SIG-M5 treated with dmso at 0.1 percent for 504 hours (cell line): Measurements from ENCODE around the gene TMEM43.
"Not testable (repeated sequence)": the region's sequence is repeated elsewhere in the genome, so short reads cannot be mapped to it uniquely, and the experiment has no call there.

Source experiments
- DNase-seq: peaks from one replicate; lab custom pipeline; 2025; ENCODE audit not compliant: unreplicated experiment; lab: John Stamatoyannopoulos, UW

TMEM43 gene, protein sequence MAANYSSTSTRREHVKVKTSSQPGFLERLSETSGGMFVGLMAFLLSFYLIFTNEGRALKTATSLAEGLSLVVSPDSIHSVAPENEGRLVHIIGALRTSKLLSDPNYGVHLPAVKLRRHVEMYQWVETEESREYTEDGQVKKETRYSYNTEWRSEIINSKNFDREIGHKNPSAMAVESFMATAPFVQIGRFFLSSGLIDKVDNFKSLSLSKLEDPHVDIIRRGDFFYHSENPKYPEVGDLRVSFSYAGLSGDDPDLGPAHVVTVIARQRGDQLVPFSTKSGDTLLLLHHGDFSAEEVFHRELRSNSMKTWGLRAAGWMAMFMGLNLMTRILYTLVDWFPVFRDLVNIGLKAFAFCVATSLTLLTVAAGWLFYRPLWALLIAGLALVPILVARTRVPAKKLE

DNA sequence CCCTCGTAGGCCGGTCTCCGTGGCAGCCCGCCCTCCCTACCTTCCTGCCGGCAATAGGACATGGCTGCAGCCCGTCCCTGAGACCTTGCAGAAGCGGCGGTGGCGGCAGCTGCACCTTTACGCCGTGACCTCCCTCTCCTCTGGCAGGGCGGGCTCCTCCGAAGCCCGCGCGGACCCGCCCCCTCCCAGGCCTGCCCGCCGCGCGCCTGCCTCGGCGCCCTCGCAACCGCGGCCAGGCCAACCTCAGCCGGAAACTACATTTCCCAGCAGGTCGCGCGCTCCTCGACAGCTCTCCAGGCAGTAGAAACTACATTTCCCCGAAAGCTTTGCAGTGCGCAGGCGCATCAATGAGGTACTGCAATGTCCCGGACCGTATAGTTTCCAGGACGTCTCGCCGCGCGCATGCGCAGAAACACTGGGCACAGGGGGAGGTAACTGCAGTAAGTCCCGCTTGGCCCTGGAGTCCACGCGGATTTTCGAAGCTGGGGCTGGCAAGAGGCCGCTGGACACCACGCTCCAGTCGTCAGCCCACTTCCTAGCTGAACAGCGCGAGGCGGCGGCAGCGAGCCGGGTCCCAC lies at the start of gene TMEM43, which contains the start of gene CHCHD4:
Gene TMEM43, plus strand, starts transcription at position 438 of the 578 bp plus-strand sequence. CDS start 142 bp downstream, outside the sequence.
Gene CHCHD4, minus strand, starts transcription at position 256 of the 578 bp plus-strand sequence. Its CDS starts 194 bp downstream, at position 62.
- peak; percentile 99 for DNase-seq

DNA sequence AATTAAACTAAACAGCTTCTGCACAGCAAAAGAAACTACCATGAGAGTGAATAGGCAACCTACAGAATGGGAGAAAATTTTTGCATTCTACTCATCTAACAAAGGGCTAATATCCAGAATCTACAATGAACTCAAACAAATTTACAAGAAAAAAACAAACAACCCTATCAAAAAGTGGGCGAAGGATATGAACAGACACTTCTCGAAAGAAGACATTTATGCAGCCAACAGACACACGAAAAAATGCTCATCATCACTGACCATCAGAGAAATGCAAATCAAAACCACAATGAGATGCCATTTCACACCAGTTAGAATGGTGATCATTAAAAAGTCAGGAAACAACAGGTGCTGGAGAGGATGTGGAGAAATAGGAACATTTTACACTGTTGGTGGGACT lies 49.6 kb upstream of the TMEM43 start:
- DNase-seq: not testable (repeated sequence)

- no peak for DNase-seq
Measured at GRCh38 chr3:14077310-14077709, 47.5 kb upstream of the TMEM43 start.

GRCh38 chr3:14082108-14082657 lies 42.7 kb upstream of the TMEM43 start:
- no peak for DNase-seq

GRCh38 chr3:14087461-14087860 lies 37.4 kb upstream of the TMEM43 start:
- DNase-seq: not testable (repeated sequence)

DNA sequence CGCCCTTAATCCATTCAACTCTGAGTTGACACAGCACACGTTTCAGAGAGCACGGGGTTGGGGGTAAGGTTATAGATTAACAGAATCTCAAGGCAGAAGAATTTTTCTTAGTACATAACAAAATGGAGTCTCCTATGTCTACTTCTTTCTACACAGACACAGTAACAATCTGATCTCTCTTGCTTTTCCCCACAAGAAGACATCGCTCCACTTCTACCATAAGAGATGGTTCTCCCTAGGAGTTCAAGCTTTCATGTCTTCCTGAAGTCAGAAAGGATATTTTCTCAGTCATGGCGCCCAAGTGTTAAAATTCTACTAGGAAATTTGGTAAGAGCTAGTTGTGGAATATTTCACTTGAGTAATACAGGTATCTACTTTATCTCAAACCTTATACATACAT lies 32.9 kb upstream of the TMEM43 start:
- not testable (repeated sequence) for DNase-seq

GRCh38 chr3:14092464-14092863 lies 32.4 kb upstream of the TMEM43 start:
- DNase-seq: no peak

DNA sequence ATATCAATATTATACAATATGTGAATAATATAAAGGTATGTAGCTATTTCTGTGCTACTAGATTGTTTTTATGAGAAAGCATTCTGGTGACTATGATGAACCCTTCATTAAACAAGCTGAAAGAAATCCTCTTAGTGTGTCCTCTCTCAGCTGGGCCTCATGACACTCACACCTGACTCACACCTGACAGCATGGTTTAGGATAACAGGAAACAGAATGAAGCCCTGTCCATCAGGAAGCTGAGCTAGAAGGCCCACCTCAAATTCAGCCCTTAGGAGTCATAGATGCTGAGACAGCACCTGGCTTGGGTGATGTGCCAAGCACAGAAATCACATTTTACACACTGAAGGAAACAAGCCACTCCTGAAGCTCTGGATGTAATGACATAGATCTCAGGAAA lies 31.0 kb upstream of the TMEM43 start:
- DNase-seq: no peak

DNA sequence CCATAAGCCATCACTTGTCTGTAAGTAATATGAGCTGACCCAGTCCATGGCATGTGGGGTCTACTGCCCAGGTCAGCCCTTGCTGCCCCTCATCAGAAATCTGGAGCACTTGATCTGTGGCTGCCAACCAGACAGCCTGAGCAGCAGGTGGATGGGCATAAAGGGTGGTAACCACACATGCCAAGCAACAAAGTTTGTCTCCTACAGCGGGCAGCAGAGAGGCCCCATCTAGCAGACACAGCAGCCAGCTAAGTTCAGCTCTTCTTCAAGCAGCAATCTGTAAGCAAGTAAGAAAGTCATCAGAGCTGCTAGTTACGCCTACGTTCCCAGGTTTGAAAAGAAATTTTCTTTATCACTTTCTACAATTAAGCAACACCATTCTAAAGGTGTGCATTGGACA lies 28.1 kb upstream of the TMEM43 start:
- no peak for DNase-seq

DNA sequence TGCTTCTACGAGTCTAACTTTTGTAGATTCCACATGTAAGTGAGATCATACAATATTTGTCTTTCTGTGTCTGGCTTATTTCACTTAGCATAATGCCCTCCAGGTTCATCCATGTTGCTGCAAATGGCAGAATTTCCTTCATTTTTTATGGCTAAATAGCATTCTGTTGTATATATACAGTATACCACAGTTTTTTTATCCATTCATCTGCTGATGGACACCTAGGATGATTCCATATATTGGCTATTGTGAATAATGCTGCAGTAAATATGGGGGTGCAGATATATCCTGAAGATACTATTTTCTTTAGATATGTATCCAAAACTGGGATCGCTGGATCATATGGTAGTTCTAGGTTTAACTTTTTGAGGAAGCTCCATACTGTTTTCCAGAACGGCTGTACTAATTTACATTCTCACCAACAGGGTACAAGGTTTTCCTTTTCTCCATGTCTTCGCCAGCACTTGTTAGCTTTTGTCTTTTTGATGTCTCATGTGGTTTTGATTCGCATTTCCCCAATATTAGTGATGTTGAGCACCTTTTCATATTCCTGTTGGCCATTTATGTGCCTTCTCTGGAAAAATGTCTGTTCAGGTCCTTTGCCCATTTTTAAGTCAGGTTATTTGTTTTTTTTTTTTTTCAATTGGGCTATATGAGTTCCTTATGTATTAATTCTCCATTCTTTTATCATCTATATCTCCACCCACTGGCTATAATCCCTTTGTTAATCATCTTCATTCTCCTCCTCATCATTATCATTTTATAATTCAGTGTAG lies 27.0 kb upstream of the TMEM43 start:
- DNase-seq: no peak

GRCh38 chr3:14109821-14110220 lies 15.0 kb upstream of the TMEM43 start:
- not testable (repeated sequence) for DNase-seq

DNA sequence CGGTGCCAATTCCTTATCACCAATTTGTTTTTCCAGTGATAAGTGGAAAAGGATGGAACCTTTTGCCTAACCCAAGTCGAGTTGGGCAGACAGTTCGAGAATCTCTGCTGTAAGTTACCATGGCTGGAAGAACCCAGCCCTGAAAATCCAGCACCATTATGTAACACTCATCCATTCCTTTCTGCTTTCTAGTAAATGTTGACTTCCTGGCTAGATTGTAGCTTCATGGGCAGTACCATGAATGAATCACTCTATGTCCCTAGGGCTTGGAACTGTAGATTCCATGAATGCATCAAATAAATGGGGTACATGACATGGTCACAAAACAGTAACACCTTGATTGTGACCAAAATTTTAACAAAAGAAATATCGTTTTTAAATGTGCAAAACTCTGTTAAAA lies 14.2 kb upstream of the TMEM43 start:
- DNase-seq: no peak

DNA sequence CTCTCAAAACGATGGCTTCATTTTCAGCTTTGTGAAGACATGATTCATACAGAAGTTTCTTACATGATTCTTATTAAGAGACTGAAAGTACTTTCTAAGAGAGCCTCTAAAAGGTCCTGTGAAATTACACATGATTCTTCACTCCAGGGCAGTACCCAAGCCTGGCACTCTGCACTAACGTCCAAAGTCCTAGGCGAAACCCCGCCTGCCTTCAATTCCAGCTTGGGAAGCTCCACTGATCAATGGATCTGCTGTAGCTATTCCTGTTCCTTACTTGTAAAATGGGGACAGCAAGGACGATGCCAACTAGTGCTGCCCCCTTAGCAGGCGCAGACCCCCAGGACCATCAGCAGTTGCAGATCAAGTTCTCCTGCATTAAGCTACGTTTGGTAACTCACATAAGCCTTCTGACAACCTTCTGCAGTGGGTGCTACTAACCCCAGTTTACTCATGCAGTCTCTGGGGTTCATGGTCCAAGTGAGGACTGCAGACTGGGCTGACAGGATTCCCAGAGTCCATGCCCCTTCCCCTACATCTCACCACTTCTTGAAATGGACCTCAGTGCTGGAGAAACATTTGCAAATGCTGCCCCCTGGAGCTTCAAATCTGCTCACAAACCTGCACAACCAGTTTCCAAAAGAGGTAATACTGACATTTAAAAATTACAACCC lies 10.8 kb upstream of the TMEM43 start:
- DNase-seq: peak; percentile 17

DNA sequence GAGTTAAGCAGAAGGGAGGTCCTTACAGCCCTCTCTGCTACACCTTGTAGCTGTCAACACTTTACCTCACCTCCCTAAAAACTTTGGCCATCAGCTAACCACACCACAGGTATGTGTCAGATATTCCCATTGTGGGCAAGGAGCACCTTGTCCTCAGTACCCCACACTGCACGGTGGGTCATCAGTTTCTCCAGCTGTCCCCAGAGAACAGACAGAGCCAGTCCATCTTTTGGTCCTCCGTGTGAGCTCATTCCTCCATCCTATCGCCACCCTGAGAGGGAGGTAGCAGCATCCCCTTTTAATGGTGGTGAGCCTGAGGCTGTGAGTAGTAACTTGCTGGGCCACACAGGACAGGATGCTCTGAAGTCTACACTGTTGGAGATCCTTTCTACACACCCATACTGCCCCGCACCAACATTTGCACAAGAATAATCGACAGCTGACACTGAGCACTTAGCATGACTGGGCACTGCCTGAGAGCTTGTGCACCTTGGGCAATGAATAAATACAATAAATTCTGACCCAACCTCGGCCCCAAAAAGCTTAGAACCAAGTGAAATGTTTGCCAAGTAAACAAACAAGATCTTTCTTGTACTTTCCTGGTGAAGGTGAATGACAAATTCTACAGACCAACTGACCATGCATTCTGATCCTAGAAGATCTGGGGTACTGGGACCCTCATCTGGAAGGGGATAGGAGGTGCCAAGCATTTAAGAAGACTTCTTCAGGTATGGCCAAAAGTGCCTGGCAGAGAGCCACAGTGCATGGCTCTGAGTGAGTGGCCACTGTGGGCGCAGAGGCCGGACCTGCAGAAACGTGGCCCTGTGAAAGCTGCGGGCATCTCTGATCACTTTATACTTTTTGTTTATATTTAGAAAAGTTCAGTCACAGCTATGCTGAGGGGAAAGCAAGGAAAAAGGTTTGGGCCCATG lies 7.1 kb upstream of the TMEM43 start:
- no peak for DNase-seq

GRCh38 chr3:14118400-14119381 lies 6.2 kb upstream of the TMEM43 start:
- peak; percentile 43 for DNase-seq

DNA sequence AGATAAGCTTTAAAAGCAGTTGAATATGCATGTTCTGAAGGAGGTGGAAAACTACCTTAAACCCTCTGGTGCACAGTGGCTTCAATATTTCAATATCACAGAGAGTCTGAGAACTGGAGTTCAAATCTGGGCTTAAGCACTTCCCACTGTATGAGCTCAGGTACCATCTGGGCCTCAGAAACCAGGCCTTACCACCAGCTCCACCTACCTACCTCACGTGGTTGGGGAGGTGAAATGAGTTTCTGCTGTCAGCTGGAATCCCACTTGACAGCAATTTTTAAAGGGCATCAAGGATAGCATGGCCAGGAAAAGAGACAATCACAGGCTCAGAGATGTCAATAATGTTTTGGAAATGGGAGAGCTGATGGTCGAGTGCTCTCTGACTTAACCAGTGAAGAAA lies 5.2 kb upstream of the TMEM43 start:
- no peak for DNase-seq

- no peak for DNase-seq
Measured at GRCh38 chr3:14120111-14120920, 4.5 kb upstream of the TMEM43 start.
